A549 (cell line): ENCODE measurements around the gene NME7. TPM values are rescaled to one million over a fixed set of nuclear protein-coding genes. Genes with fewer than 3 reads are reported as not detected.

Experiments used
- ATAC-seq, 2 experiments: fragments of 200-7000 bp in 1 of 2; fragments of >200 bp in 1 of 2; cut with Nextera tagmentation in 1 of 2; cut with Tn5 transposase in 1 of 2; 3 replicates each; pipeline versions ENCODE4 v1.8.0 to v1.9.1; 2018 to 2020; ENCODE audit warnings: mild to moderate bottlenecking in 1 of 2, moderate library complexity in 1 of 2
- CTCF ChIA-PET: fragments of 300-600 bp; sonication (Branson Sonifier 250); formaldehyde crosslinking; extraction: SDS; loops from one replicate; lab custom pipeline; 2021; ENCODE audit warnings: antibody characterized with exemption, inconsistent platforms; lab: Yijun Ruan, JAX
- POLR2A ChIA-PET: fragments of 350-600 bp; formaldehyde crosslinking; extraction: SDS; loops from one replicate; lab custom pipeline; 2021; ENCODE audit warnings: antibody characterized with exemption, inconsistent platforms; lab: Yijun Ruan, JAX
- DNase-seq, 2 experiments: peaks; one replicate each; pipeline versions ENCODE4 v3.0.0 to v3.0.0-alpha.2; 2011 to 2016; ENCODE audit warnings: low read depth in 1 of 2, low spot score in 1 of 2
- FAIRE-seq: peaks from 2 replicates; lab custom pipeline; 2011; peaks lifted over from hg19 to GRCh38; lab: Jason Lieb, UNC
- H3K27ac ChIP-seq, 2 experiments: fragments of >200 bp; sonication (Bioruptor Twin); formaldehyde crosslinking; 3 replicates each; pipeline ENCODE4 v1.5.1; 2016 to 2017
- H3K4me1 ChIP-seq: fragments of >200 bp; sonication (Bioruptor Twin); formaldehyde crosslinking; 3 replicates; pipeline ENCODE4 v1.6.1; 2016
- H3K4me2 ChIP-seq: fragments of >200 bp; sonication (Bioruptor Twin); formaldehyde crosslinking; 3 replicates; pipeline ENCODE4 v1.6.1; 2016
- H3K4me3 ChIP-seq: fragments of >200 bp; sonication (Bioruptor Twin); formaldehyde crosslinking; 3 replicates; pipeline ENCODE4 v1.5.1; 2016
- H3K9me3 ChIP-seq: fragments of >200 bp; sonication (Bioruptor Twin); formaldehyde crosslinking; 3 replicates; pipeline ENCODE4 v1.6.1; 2016
- BHLHE40 ChIP-seq: IDR thresholded peaks from 2 replicates; pipeline ENCODE4 v1.6.1; 2012; ENCODE audit warnings: low read depth, low read length, inconsistent platforms
- CBX2 ChIP-seq: fragments of 200-600 bp; sonication (generic); IDR thresholded peaks from 2 replicates; pipeline ENCODE4 v1.6.1; 2016; ENCODE audit warnings: low read depth, mild to moderate bottlenecking, borderline replicate concordance
- CBX8 ChIP-seq: fragments of 200-600 bp; sonication (generic); IDR thresholded peaks from 2 replicates; pipeline ENCODE4 v1.6.1; 2016
- CEBPB ChIP-seq, 2 experiments: fragments of >200 bp in 1 of 2; sonication (Bioruptor Twin) in 1 of 2; formaldehyde crosslinking in 1 of 2; IDR thresholded peaks; 2 replicates each; pipeline ENCODE4 v1.6.1; 2012 to 2016
- EHMT2 ChIP-seq: fragments of 200-600 bp; sonication (generic); IDR thresholded peaks from 2 replicates; pipeline ENCODE4 v1.6.1; 2016; ENCODE audit warnings: antibody characterized with exemption, low read depth, mild to moderate bottlenecking, moderate library complexity
- ESRRA ChIP-seq: fragments of 150-350 bp; IDR thresholded peaks from 2 replicates; pipeline ENCODE4 v1.6.1; 2014; ENCODE audit warnings: mild to moderate bottlenecking, low read length, borderline replicate concordance
- FOSL2 ChIP-seq, 2 experiments: fragments of 450-650 bp in 1 of 2; fragments of >200 bp in 1 of 2; sonication (Bioruptor Twin) in 1 of 2; formaldehyde crosslinking; IDR thresholded peaks; 2 replicates each; pipeline versions ENCODE4 v1.5.0 to v1.6.1; 2016 to 2020; ENCODE audit warnings: mild to moderate bottlenecking in 1 of 2, moderate library complexity in 1 of 2
- GATA3 ChIP-seq: IDR thresholded peaks from 2 replicates; pipeline ENCODE4 v1.6.1; 2012; ENCODE audit warnings: borderline replicate concordance
- HDAC2 ChIP-seq: fragments of 200-600 bp; sonication (generic); IDR thresholded peaks from 2 replicates; pipeline ENCODE4 v1.6.1; 2016
- HEYL ChIP-seq: fragments of 250-450 bp; sonication (Bioruptor Pico); IDR thresholded peaks from 2 replicates; pipeline ENCODE4 v1.8.0; 2021; ENCODE audit warnings: mild to moderate bottlenecking, moderate library complexity
- HOXB5 ChIP-seq: fragments of 250-450 bp; sonication (Bioruptor Pico); IDR thresholded peaks from 2 replicates; pipeline ENCODE4 v1.5.0; 2020; ENCODE audit warnings: mild to moderate bottlenecking, moderate library complexity
- KDM1A ChIP-seq: fragments of 200-600 bp; sonication (generic); IDR thresholded peaks from 2 replicates; pipeline ENCODE4 v1.6.1; 2016; ENCODE audit warnings: low read depth, mild to moderate bottlenecking
- MAFK ChIP-seq: fragments of 450-650 bp; IDR thresholded peaks from 2 replicates; pipeline ENCODE4 v1.6.1; 2014; ENCODE audit not compliant: partially characterized antibody
- MAZ ChIP-seq: fragments of 150-350 bp; IDR thresholded peaks from 2 replicates; pipeline ENCODE4 v1.6.1; 2014; ENCODE audit warnings: antibody characterized with exemption, low read depth, low read length, borderline replicate concordance
- MYC ChIP-seq: IDR thresholded peaks from 2 replicates; pipeline ENCODE4 v1.6.1; 2012; ENCODE audit warnings: mild to moderate bottlenecking, inconsistent platforms, low read length, improper control_type of control experiment, borderline replicate concordance
- NPAS2 ChIP-seq: fragments of 250-450 bp; sonication (Bioruptor Pico); IDR thresholded peaks from 2 replicates; pipeline ENCODE4 v1.8.0; 2022; ENCODE audit warnings: mild to moderate bottlenecking, moderate library complexity, borderline replicate concordance
- RCOR1 ChIP-seq: fragments of 150-350 bp; IDR thresholded peaks from 2 replicates; pipeline ENCODE4 v1.6.1; 2014; ENCODE audit warnings: antibody characterized with exemption, low read length, low read depth
- SMC3 ChIP-seq: fragments of >200 bp; sonication (Bioruptor Twin); formaldehyde crosslinking; IDR thresholded peaks from 3 replicates; pipeline ENCODE4 v1.6.1; 2018; ENCODE audit warnings: inconsistent platforms
- SREBF2 ChIP-seq: fragments of 450-650 bp; IDR thresholded peaks from 2 replicates; pipeline ENCODE4 v1.6.1; 2014; ENCODE audit warnings: mild to moderate bottlenecking, moderate library complexity
- TFCP2L1 ChIP-seq: fragments of 250-450 bp; sonication (Bioruptor Pico); IDR thresholded peaks from 2 replicates; pipeline ENCODE4 v1.5.0; 2021; ENCODE audit warnings: mild to moderate bottlenecking
- TP53 ChIP-seq: fragments of 250-450 bp; sonication (Bioruptor Pico); IDR thresholded peaks from 2 replicates; pipeline ENCODE4 v1.5.0; 2021; ENCODE audit warnings: mild to moderate bottlenecking, moderate library complexity
- ZC3H11A ChIP-seq: fragments of 450-650 bp; IDR thresholded peaks from 2 replicates; pipeline ENCODE4 v1.6.1; 2014; ENCODE audit warnings: antibody characterized with exemption, mild to moderate bottlenecking
- WGBS: methylation state at CpG from one replicate; pipeline ENCODE4 v1.1.6; 2017; ENCODE audit errors: missing lambda C conversion rate; 5-methylcytosine and 5-hydroxymethylcytosine counted together
- polyA plus RNA-seq, 4 experiments: library from polyadenylated mRNA; depleted of rRNA in 3 of 4; stranded (reverse); fragments of >200 nt; fragmentation: RNase III in 1 of 4; extraction: RNeasy Plus Mini Kit Qiagen cat#74134 plus additional on column Dnase treatment in 1 of 4; gene quantifications; 2 replicates in 3 of 4; 3 replicates in 1 of 4; pipeline ENCODE4 v1.2.3, GENCODE V29; 2011 to 2017
- TF ChIP-seq, protein P1 (sequence below): fragments of 150-350 bp; IDR thresholded peaks from 2 replicates; pipeline ENCODE4 v1.6.1; 2014; ENCODE audit warnings: low read depth, mild to moderate bottlenecking, low read length

Gene NME7
- polyA plus RNA-seq, 2 of the 4 experiments (the other 2 are of a cell fraction) = 39.5 to 62.3 TPM

DNA sequence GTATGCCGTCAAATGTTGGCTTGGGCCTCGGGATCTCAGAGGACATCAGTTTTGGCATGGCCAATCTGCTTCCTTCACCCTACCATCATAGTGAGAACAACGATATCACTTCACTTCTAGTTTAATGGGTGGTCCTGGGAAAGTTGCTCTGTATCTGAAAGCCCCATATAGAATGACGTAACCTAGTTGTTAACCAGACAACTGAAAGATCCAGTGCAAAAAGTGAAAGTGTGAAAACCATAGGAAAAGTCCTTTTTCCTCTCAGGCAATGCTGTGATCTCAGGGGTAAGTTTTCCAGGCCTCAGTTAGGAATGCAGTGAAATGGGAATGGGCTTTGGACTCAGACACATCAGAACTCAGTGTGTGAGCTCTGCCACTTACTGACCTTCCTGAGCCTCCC lies 279.7 kb downstream of the NME7 start:
- no peak for FAIRE-seq
- POLR2A ChIA-PET = interaction anchor here (1.0 kb wide), 1 partner anchor 18 kb away, joined by 3 read pairs; no protein-coding TSS in a partner anchor
- TF ChIP-seq GATA3 (no peak), BHLHE40 (no peak), ZC3H11A (no peak), HOXB5 (CRISPR knock-in tag) (no peak), EHMT2 (no peak), SMC3 (no peak), TP53 (no peak), SREBF2 (no peak), NPAS2 (CRISPR knock-in tag) (no peak), TFCP2L1 (CRISPR knock-in tag) (no peak), CBX2 (no peak), KDM1A (no peak), HDAC2 (no peak), CEBPB (IDR thresholded peaks at IDR 0.05) (no peak), CBX8 (no peak), MAFK (no peak), FOSL2 (IDR thresholded peaks at IDR 0.05) (no peak), FOSL2 (CRISPR knock-in tag; IDR thresholded peaks at IDR 0.05) (no peak), RCOR1 (no peak), HEYL (CRISPR knock-in tag) (no peak), MAZ (no peak)
- TF ChIP-seq, all 56 proteins: peak for 0
- H3K27ac ChIP-seq = no peak overlapping the region
- no peaks in the 10 kb centered on the region for H3K9me3 ChIP-seq
- no peak overlapping the region for H3K4me2 ChIP-seq
- CTCF ChIA-PET = interaction anchor here (0.9 kb wide), 1 partner anchor 484 kb away, joined by 5 read pairs; no protein-coding TSS in a partner anchor
- ATAC-seq (no peak), DNase-seq (no peak)
- no peak overlapping the region for H3K4me3 ChIP-seq
- WGBS = 83% methylated on average over 4 of the region's 4 CpGs
- H3K4me1 ChIP-seq = no peaks in the 10 kb centered on the region

GRCh38 chr1:169086603-169087455 lies 280.8 kb downstream of the NME7 start:
- TF ChIP-seq MAFK = no peak
- no peak for TF ChIP-seq MYC
- no peak for TF ChIP-seq CBX2
- TF ChIP-seq, protein P1, sequence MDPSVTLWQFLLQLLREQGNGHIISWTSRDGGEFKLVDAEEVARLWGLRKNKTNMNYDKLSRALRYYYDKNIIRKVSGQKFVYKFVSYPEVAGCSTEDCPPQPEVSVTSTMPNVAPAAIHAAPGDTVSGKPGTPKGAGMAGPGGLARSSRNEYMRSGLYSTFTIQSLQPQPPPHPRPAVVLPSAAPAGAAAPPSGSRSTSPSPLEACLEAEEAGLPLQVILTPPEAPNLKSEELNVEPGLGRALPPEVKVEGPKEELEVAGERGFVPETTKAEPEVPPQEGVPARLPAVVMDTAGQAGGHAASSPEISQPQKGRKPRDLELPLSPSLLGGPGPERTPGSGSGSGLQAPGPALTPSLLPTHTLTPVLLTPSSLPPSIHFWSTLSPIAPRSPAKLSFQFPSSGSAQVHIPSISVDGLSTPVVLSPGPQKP = no peak
- Histone ChIP-seq H3K4me2 (no peak overlapping the region), H3K4me1 (peaks cover under 1% of the 10 kb centered on the region; the same call in 2 of the 3 replicates), H3K27ac (no peak overlapping the region), H3K9me3 (no peaks in the 10 kb centered on the region), H3K4me3 (no peak overlapping the region)
- POLR2A ChIA-PET = no interaction called here
- 68% methylated on average over 3 of the region's 3 CpGs for WGBS
- DNase-seq (peak in 1 of 2 experiments; percentile 40), ATAC-seq (peak; percentile 73 to 75), FAIRE-seq (no peak)
- CTCF ChIA-PET = interaction anchor here (0.6 to 0.9 kb wide), 2 partner anchors 15 to 483 kb away, joined by 3 to 5 read pairs; no protein-coding TSS in a partner anchor

DNA sequence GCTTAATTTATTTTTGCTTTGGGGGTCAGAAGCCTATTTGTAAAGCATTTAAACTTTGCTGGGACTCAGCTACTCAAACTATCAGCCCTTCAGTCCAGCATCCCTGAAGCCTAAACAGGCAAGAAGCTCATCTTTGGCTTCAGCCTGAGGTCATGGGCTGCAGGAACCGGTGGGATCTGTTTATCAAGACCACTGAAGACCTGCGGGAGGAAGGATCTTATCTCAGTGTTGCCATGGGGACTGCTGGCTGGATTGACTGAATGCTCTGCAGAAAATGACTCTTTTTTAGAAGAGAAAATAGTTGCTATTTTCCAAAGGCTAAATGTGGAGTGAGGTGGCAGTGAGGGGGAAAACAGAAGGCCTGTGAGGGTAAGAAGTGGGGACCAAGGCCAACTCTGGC lies 281.7 kb downstream of the NME7 start:
- H3K4me3 ChIP-seq = no peak overlapping the region
- peaks cover 9% of the 10 kb centered on the region for H3K4me1 ChIP-seq
- no peak for DNase-seq
- no peaks in the 10 kb centered on the region for H3K9me3 ChIP-seq
- POLR2A ChIA-PET = interaction anchor here (1.3 kb wide), 1 partner anchor 20 kb away, joined by 3 read pairs; the partner anchor contains the start of gene ATP1B1
- CTCF ChIA-PET = no interaction called here
- ATAC-seq = no peak
- H3K4me2 ChIP-seq = no peak overlapping the region
- 74% methylated on average over 2 of the region's 2 CpGs for WGBS
- H3K27ac ChIP-seq = no peak overlapping the region
- FAIRE-seq = no peak
- TF ChIP-seq ESRRA (no peak), HDAC2 (no peak), CEBPB (IDR thresholded peaks at IDR 0.05) (no peak)

Other genes starting within 250 kb of the NME7 start
- gene BLZF1, start 398 bp upstream of the NME7 start, polyA plus RNA-seq (2011; rRNA removed) = 20.9 and 29.6 TPM in 2 replicates
- gene BLZF1, start 398 bp upstream of the NME7 start, polyA plus RNA-seq (2017; fragmentation: RNase III; extraction: RNeasy Plus Mini Kit Qiagen cat#74134 plus additional on column Dnase treatment) = 15.6 to 16.2 TPM (median 15.6 TPM) in 3 replicates
- gene CCDC181, start 59.7 kb upstream of the NME7 start, polyA plus RNA-seq (2011; rRNA removed) = 0.26 and 0.35 TPM in 2 replicates
- gene CCDC181, start 59.7 kb upstream of the NME7 start, polyA plus RNA-seq (2017; fragmentation: RNase III; extraction: RNeasy Plus Mini Kit Qiagen cat#74134 plus additional on column Dnase treatment) = 0.14 to 0.26 TPM (median 0.20 TPM) in 3 replicates
- 11.7 and 13.3 TPM in 2 replicates for gene SLC19A2, start 118.1 kb upstream of the NME7 start, polyA plus RNA-seq (2011; rRNA removed)
- gene SLC19A2, start 118.1 kb upstream of the NME7 start, polyA plus RNA-seq (2017; fragmentation: RNase III; extraction: RNeasy Plus Mini Kit Qiagen cat#74134 plus additional on column Dnase treatment) = 4.5 to 5.2 TPM (median 4.7 TPM) in 3 replicates
- 0.36 and 1.4 TPM in 2 replicates for gene F5, start 218.7 kb upstream of the NME7 start, polyA plus RNA-seq (2011; rRNA removed)
- gene F5, start 218.7 kb upstream of the NME7 start, polyA plus RNA-seq (2017; fragmentation: RNase III; extraction: RNeasy Plus Mini Kit Qiagen cat#74134 plus additional on column Dnase treatment) = 0.03 to 0.04 TPM (median 0.04 TPM) in 3 replicates